Astrocyte (in vitro differentiated cells and primary cell): ENCODE measurements around the gene MYT1. TPM values are rescaled to one million over a fixed set of nuclear protein-coding genes. Genes with fewer than 3 reads are reported as not detected.

Experiments used
- DNase-seq: peaks from one replicate; pipeline ENCODE4 v3.0.0-alpha.2; 2010; ENCODE audit warnings: low read depth
- FAIRE-seq: peaks from 2 replicates; lab custom pipeline; 2011; peaks lifted over from hg19 to GRCh38; lab: Jason Lieb, UNC
- H2AFZ ChIP-seq: 2 replicates; pipeline ENCODE4 v1.6.0; 2012; ENCODE audit warnings: low read depth, low read length, inconsistent platforms
- H3K27ac ChIP-seq: 2 replicates; pipeline ENCODE4 v1.5.1; 2011; ENCODE audit warnings: low read depth, low read length, inconsistent platforms
- H3K27me3 ChIP-seq: 2 replicates; pipeline ENCODE4 v1.6.0; 2011; ENCODE audit warnings: low read length, inconsistent platforms; ENCODE audit not compliant: insufficient read depth
- H3K36me3 ChIP-seq: 2 replicates; pipeline ENCODE4 v1.5.1; 2011; ENCODE audit warnings: low read length, inconsistent platforms; ENCODE audit not compliant: insufficient read depth
- H3K4me1 ChIP-seq: 2 replicates; pipeline ENCODE4 v1.5.1; 2011; ENCODE audit warnings: low read length, inconsistent platforms; ENCODE audit not compliant: insufficient read depth
- H3K4me2 ChIP-seq: 2 replicates; pipeline ENCODE4 v1.6.0; 2012; ENCODE audit warnings: low read length, inconsistent platforms
- H3K4me3 ChIP-seq: 2 replicates; pipeline ENCODE4 v1.5.1; 2011; ENCODE audit warnings: low read depth, mild to moderate bottlenecking, low read length, inconsistent platforms; ENCODE audit not compliant: insufficient read depth
- H3K79me2 ChIP-seq: 2 replicates; pipeline ENCODE4 v1.6.0; 2012; ENCODE audit warnings: mild to moderate bottlenecking, low read length, inconsistent platforms; ENCODE audit not compliant: insufficient read depth
- H3K9ac ChIP-seq: 2 replicates; pipeline ENCODE4 v1.6.0; 2012; ENCODE audit warnings: mild to moderate bottlenecking, low read length, inconsistent platforms
- H3K9me3 ChIP-seq: 2 replicates; pipeline ENCODE4 v1.5.1; 2012; ENCODE audit warnings: low read depth, mild to moderate bottlenecking, low read length, inconsistent platforms; ENCODE audit not compliant: insufficient read depth
- H4K20me1 ChIP-seq: 2 replicates; pipeline ENCODE4 v1.6.0; 2012; ENCODE audit warnings: low read length, inconsistent platforms; ENCODE audit not compliant: insufficient read depth
- H3K27ac Mint-ChIP-seq: one replicate; pipeline ENCODE4 v1.8.0; 2021; ENCODE audit warnings: mild to moderate bottlenecking, mixed read lengths; ENCODE audit not compliant: unreplicated experiment
- H3K27me3 Mint-ChIP-seq: one replicate; pipeline ENCODE4 v1.8.0; 2021; ENCODE audit warnings: low read depth, mixed read lengths; ENCODE audit not compliant: unreplicated experiment
- H3K36me3 Mint-ChIP-seq: one replicate; pipeline ENCODE4 v1.8.0; 2021; ENCODE audit warnings: low read depth, mixed read lengths; ENCODE audit not compliant: unreplicated experiment
- H3K4me1 Mint-ChIP-seq: one replicate; pipeline ENCODE4 v1.8.0; 2021; ENCODE audit warnings: low read depth, mixed read lengths; ENCODE audit not compliant: unreplicated experiment
- H3K4me3 Mint-ChIP-seq: one replicate; pipeline ENCODE4 v1.8.0; 2021; ENCODE audit warnings: mild to moderate bottlenecking, moderate library complexity, mixed read lengths; ENCODE audit not compliant: unreplicated experiment
- H3K9me3 Mint-ChIP-seq: one replicate; pipeline ENCODE4 v1.8.0; 2021; ENCODE audit warnings: mild to moderate bottlenecking, mixed read lengths; ENCODE audit not compliant: unreplicated experiment
- EZH2 ChIP-seq: IDR thresholded peaks from 2 replicates; pipeline ENCODE4 v1.6.1; 2012; ENCODE audit warnings: mild to moderate bottlenecking, low read length, inconsistent platforms; ENCODE audit not compliant: insufficient read depth
- total RNA-seq: library from RNA; stranded (reverse); gene quantifications from 2 replicates; pipeline ENCODE4 v1.2.1, GENCODE V29; 2021
- TF ChIP-seq, protein P1 (sequence below): IDR thresholded peaks from 2 replicates; pipeline ENCODE4 v1.5.1; 2011; ENCODE audit warnings: low read depth, mild to moderate bottlenecking, inconsistent platforms, low read length, moderate library complexity; ENCODE audit not compliant: insufficient read depth

Gene MYT1
- total RNA-seq, 1 donor from 2014 or later: not detected

DNA sequence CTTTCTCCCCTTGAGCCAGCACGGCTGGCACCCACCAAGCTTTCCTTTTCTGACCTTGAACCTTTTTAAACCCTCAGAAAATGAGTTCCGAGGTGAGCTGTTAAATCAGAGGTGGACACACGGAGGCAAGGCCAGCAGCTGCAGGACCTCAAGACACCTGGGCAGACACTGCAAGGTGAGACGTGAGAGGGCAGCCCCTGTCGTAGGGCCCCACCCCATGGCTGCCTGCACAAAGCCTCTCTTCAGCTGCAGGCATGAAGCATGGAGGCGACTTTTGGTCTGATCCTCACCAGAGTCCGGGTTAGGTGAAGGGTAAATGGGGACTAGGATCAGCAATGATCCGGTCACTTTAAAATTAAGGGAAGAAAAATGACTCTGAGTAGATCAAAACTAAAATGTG lies 25.7 kb downstream of the MYT1 start:
- Histone ChIP-seq H3K4me1 (peaks cover 4% of the 10 kb centered on the region), H3K4me3 (no peak overlapping the region), H4K20me1 (no peaks in the 10 kb centered on the region), H3K9ac (no peak overlapping the region), H3K27me3 (peaks cover 9% of the 10 kb centered on the region), H3K9me3 (no peaks in the 10 kb centered on the region), H3K36me3 (no peaks in the 10 kb centered on the region), H3K27ac (no peak overlapping the region), H3K4me2 (no peak overlapping the region), H2AFZ (no peak overlapping the region), H3K79me2 (no peaks in the 10 kb centered on the region)
- peaks cover 36% of the 10 kb centered on the region for H3K27me3 Mint-ChIP-seq
- H3K4me1 Mint-ChIP-seq: no peaks in the 10 kb centered on the region
- H3K36me3 Mint-ChIP-seq: no peaks in the 10 kb centered on the region
- H3K9me3 Mint-ChIP-seq: peaks cover 8% of the 10 kb centered on the region
- no peak overlapping the region for H3K4me3 Mint-ChIP-seq
- H3K27ac Mint-ChIP-seq: no peak overlapping the region
- no peak for TF ChIP-seq EZH2
- TF ChIP-seq, protein P1, sequence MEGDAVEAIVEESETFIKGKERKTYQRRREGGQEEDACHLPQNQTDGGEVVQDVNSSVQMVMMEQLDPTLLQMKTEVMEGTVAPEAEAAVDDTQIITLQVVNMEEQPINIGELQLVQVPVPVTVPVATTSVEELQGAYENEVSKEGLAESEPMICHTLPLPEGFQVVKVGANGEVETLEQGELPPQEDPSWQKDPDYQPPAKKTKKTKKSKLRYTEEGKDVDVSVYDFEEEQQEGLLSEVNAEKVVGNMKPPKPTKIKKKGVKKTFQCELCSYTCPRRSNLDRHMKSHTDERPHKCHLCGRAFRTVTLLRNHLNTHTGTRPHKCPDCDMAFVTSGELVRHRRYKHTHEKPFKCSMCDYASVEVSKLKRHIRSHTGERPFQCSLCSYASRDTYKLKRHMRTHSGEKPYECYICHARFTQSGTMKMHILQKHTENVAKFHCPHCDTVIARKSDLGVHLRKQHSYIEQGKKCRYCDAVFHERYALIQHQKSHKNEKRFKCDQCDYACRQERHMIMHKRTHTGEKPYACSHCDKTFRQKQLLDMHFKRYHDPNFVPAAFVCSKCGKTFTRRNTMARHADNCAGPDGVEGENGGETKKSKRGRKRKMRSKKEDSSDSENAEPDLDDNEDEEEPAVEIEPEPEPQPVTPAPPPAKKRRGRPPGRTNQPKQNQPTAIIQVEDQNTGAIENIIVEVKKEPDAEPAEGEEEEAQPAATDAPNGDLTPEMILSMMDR: no peak
- no peak for DNase-seq
- FAIRE-seq: no peak

DNA sequence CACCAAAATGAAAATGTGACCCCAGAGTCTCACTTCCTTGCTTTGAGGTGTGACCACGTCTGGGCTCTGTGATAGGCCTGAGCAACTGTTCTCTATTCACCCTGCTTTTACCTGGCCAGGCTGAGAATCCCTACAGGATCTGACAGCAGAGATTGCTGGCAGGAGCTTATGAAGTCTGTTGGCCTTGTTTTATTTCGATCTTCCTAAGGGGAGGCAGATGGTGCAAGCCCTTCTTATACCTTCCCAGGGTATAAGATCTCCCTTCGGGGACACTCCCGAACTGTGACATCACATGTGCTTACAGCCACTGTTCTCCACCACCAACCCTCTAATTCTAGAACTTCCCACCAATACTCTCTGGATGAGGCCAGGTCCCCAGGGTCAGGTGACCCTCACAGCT lies 26.8 kb downstream of the MYT1 start:
- no peak overlapping the region for H3K4me3 Mint-ChIP-seq
- H2AFZ ChIP-seq: no peak overlapping the region
- no peaks in the 10 kb centered on the region for H3K79me2 ChIP-seq
- H3K9ac ChIP-seq: no peak overlapping the region
- no peaks in the 10 kb centered on the region for H3K36me3 ChIP-seq
- H3K4me1 ChIP-seq: peaks cover 4% of the 10 kb centered on the region
- H3K27me3 Mint-ChIP-seq: peaks cover 40% of the 10 kb centered on the region
- no peak for TF ChIP-seq EZH2
- TF ChIP-seq, protein P1: no peak
- H3K36me3 Mint-ChIP-seq: no peaks in the 10 kb centered on the region
- H3K4me2 ChIP-seq: no peak overlapping the region
- H3K4me1 Mint-ChIP-seq: no peaks in the 10 kb centered on the region
- H3K9me3 Mint-ChIP-seq: peaks cover 4% of the 10 kb centered on the region
- no peaks in the 10 kb centered on the region for H4K20me1 ChIP-seq
- DNase-seq (no peak), FAIRE-seq (no peak)
- no peak overlapping the region for H3K27ac ChIP-seq
- no peaks in the 10 kb centered on the region for H3K9me3 ChIP-seq
- peaks cover 9% of the 10 kb centered on the region for H3K27me3 ChIP-seq
- no peak overlapping the region for H3K4me3 ChIP-seq
- no peak overlapping the region for H3K27ac Mint-ChIP-seq

DNA sequence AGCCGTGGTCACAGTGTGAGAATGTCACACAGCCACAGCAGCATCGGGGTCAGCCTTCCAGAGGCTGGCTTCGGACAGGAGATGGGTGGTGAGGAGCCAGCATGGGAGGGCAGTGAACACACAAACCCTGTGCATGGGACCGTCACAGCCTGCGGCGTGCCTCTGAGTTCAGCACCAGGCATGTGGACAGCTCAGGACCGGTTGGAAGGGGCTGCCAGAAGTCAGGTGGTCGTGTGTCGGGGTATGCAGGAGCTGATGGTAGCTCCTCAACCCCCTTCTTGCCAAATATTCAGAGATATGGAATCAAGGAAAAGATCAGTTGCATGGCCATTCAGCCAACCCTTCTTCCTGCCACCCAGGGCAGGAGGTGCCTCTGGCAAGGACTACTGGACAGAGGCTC lies 28.2 kb downstream of the MYT1 start:
- Histone ChIP-seq H3K9me3 (no peaks in the 10 kb centered on the region), H4K20me1 (no peaks in the 10 kb centered on the region), H3K27me3 (peaks cover 22% of the 10 kb centered on the region), H3K36me3 (no peaks in the 10 kb centered on the region), H3K79me2 (no peaks in the 10 kb centered on the region), H3K9ac (no peak overlapping the region), H3K4me3 (no peak overlapping the region), H3K4me2 (no peak overlapping the region), H3K4me1 (peaks cover 4% of the 10 kb centered on the region), H3K27ac (no peak overlapping the region), H2AFZ (no peak overlapping the region)
- DNase-seq: no peak
- Mint-ChIP-seq H3K9me3 (no peaks in the 10 kb centered on the region), H3K4me3 (no peak overlapping the region), H3K4me1 (no peaks in the 10 kb centered on the region), H3K36me3 (no peaks in the 10 kb centered on the region), H3K27me3 (peaks cover 48% of the 10 kb centered on the region), H3K27ac (no peak overlapping the region)
- no peak for FAIRE-seq
- TF ChIP-seq EZH2: no peak
- TF ChIP-seq, protein P1: no peak
